Sigmoid colon (tissue), 7 donors: Measurements from ENCODE around the gene AATF. TPM values are rescaled to one million over a fixed set of nuclear protein-coding genes. Genes with fewer than 3 reads are reported as not detected.

Experiments
- DNase-seq: peaks from one replicate; pipeline ENCODE4 v3.0.0-alpha.2; 2019
- H3K27ac ChIP-seq, 4 donors: fragments of 200-600 bp; sonication (generic); one replicate each; pipeline ENCODE4 v1.5.1; 2016 to 2019; ENCODE audit warnings: mild to moderate bottlenecking in 1 of 4
- H3K27me3 ChIP-seq, 3 donors: fragments of 200-600 bp; sonication (generic); one replicate each; pipeline ENCODE4 v1.5.1; 2019; ENCODE audit warnings: mild to moderate bottlenecking in 1 of 3
- H3K36me3 ChIP-seq, 4 donors: fragments of 200-600 bp; sonication (generic); one replicate each; pipeline ENCODE4 v1.5.1; 2016 to 2019
- H3K4me1 ChIP-seq, 4 donors: fragments of 200-600 bp; sonication (generic); one replicate each; pipeline ENCODE4 v1.5.1; 2017 to 2019
- H3K4me3 ChIP-seq, 4 donors: fragments of 200-600 bp; sonication (generic); one replicate each; pipeline ENCODE4 v1.5.1; 2017 to 2019; ENCODE audit warnings: mild to moderate bottlenecking in 2 of 4, moderate library complexity in 1 of 4
- H3K9me3 ChIP-seq, 4 donors: fragments of 200-600 bp in 3 of 4; sonication (generic) in 3 of 4; one replicate each; pipeline versions ENCODE4 v1.5.1 to v1.6.1; 2013 to 2019
- CTCF ChIP-seq, 4 experiments: fragments of 450-650 bp in 3 of 4; fragments of 200-600 bp in 1 of 4; IDR thresholded peaks; one replicate each; pipeline ENCODE4 v1.5.1; 2016 to 2019; ENCODE audit warnings: antibody characterized with exemption in 4 of 4, mild to moderate bottlenecking in 3 of 4, moderate library complexity in 2 of 4
- EP300 ChIP-seq, 4 donors: sonication (generic); formaldehyde crosslinking; IDR thresholded peaks; one replicate each; pipeline ENCODE4 v1.6.1; 2017; ENCODE audit warnings: antibody characterized with exemption in 4 of 4
- POLR2A ChIP-seq, 2 donors: fragments of 450-650 bp; IDR thresholded peaks; one replicate each; pipeline ENCODE4 v1.6.1; 2016; ENCODE audit warnings: antibody characterized with exemption in 2 of 2, mild to moderate bottlenecking in 2 of 2, moderate library complexity in 2 of 2
- POLR2AphosphoS5 ChIP-seq, 4 donors: sonication (generic); formaldehyde crosslinking; IDR thresholded peaks; one replicate each; pipeline ENCODE4 v1.6.1; 2017; ENCODE audit warnings: antibody characterized with exemption in 4 of 4
- WGBS, 2 donors: extraction: QIAGEN DNeasy Blood & Tissue Kit; methylation state at CpG; one replicate each; pipeline ENCODE4 v1.1.7; 2013; 5-methylcytosine and 5-hydroxymethylcytosine counted together
- intact Hi-C: fragments of 100-400 bp; cut with DNase I; formaldehyde crosslinking; loops from one replicate; pipeline ENCODE4 v1.15.1; 2023
- polyA plus RNA-seq, 3 donors: library from polyadenylated mRNA; stranded (reverse); fragments of 200-250 nt; gene quantifications; one replicate each; pipeline ENCODE4 v1.2.3, GENCODE V29; 2013
- total RNA-seq, 4 donors: library from RNA; depleted of rRNA; stranded (reverse); fragments of >200 nt; gene quantifications; one replicate each; pipeline ENCODE4 v1.1.0, GENCODE V29; 2016
- donor health status: healthy with polysubstance abuse.
- donor health status: Bipolar disorder and iron deficiency.
- donor health status: healthy.

Gene AATF
- total and polyA plus RNA-seq, 7 donors, result 27.6 to 38.3 (median 33.2) TPM

DNA sequence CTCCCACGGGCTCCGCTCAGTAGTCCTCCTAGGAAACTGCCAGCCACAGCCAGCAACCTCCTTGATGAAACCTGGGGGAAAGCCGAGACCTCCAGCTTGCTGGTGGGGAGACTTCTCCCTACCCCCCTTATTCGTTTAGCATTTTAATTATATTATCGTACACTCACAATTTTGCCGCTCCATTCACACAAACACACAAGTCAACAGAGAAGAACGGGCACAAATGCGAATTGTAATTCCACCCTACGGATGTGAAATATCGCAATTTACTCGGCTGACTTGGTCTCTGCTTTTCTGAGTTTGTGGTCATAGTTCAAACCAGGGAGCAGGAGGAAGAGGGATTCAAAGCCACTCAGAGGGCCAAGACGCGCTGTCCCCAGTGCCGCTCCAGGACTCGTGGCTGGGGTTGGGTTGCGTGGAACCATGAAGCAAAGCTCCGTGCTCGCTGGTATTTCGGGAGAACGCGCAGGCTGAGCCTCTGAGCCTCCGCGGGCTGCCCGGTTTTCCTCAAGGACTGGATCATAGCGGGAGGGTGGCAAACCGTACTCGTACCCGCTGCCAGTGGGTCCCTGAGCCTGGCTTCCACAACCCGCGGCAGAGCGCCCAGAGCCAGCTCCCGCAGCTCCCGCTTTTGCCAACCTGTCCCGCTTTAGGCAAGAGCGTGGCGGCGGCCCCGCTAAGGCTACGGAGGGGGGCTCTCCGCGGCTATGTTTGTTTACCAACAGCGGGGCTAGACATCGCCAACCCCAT, 9.5 kb upstream of the AATF start:
- H3K9me3 ChIP-seq, result no peaks in the 10 kb centered on the region
- intact Hi-C loops, result no loop called here
- H3K4me3 ChIP-seq, result no peak overlapping the region
- H3K4me1 ChIP-seq, result peaks cover 0 to 71% (median 59%) of the 10 kb centered on the region in 4 donors
- H3K27ac ChIP-seq, result no peak overlapping the region
- TF ChIP-seq POLR2AphosphoS5 (IDR thresholded peaks at IDR 0.05), result peak in 1 of 4 donors; percentile 16
- TF ChIP-seq EP300 (IDR thresholded peaks at IDR 0.05), result no peak
- no peak for TF ChIP-seq CTCF (IDR thresholded peaks at IDR 0.05)
- H3K27me3 ChIP-seq, result peaks cover 97 to 100% (median 100%) of the 10 kb centered on the region in 3 donors
- 7 to 10% methylated on average over 43 of the region's 43 CpGs for WGBS, 2 donors
- H3K36me3 ChIP-seq, result no peaks in the 10 kb centered on the region
- no peak for DNase-seq

GRCh38 chr17:36939802-36940312, 8.9 kb upstream of the AATF start:
- H3K36me3 ChIP-seq, result no peaks in the 10 kb centered on the region
- DNase-seq, result no peak
- H3K27me3 ChIP-seq, result peaks cover 97 to 100% (median 100%) of the 10 kb centered on the region in 3 donors
- WGBS, 2 donors, result 5 to 8% methylated on average over 26 of the region's 26 CpGs
- intact Hi-C loops, result no loop called here
- H3K4me1 ChIP-seq, result peaks cover 0 to 65% (median 53%) of the 10 kb centered on the region in 4 donors
- no peaks in the 10 kb centered on the region for H3K9me3 ChIP-seq
- no peak overlapping the region for H3K27ac ChIP-seq
- H3K4me3 ChIP-seq, result no peak overlapping the region
- TF ChIP-seq CTCF (IDR thresholded peaks at IDR 0.05) (no peak), EP300 (IDR thresholded peaks at IDR 0.05) (no peak), POLR2A (IDR thresholded peaks at IDR 0.05) (no peak), POLR2AphosphoS5 (IDR thresholded peaks at IDR 0.05) (no peak)

DNA sequence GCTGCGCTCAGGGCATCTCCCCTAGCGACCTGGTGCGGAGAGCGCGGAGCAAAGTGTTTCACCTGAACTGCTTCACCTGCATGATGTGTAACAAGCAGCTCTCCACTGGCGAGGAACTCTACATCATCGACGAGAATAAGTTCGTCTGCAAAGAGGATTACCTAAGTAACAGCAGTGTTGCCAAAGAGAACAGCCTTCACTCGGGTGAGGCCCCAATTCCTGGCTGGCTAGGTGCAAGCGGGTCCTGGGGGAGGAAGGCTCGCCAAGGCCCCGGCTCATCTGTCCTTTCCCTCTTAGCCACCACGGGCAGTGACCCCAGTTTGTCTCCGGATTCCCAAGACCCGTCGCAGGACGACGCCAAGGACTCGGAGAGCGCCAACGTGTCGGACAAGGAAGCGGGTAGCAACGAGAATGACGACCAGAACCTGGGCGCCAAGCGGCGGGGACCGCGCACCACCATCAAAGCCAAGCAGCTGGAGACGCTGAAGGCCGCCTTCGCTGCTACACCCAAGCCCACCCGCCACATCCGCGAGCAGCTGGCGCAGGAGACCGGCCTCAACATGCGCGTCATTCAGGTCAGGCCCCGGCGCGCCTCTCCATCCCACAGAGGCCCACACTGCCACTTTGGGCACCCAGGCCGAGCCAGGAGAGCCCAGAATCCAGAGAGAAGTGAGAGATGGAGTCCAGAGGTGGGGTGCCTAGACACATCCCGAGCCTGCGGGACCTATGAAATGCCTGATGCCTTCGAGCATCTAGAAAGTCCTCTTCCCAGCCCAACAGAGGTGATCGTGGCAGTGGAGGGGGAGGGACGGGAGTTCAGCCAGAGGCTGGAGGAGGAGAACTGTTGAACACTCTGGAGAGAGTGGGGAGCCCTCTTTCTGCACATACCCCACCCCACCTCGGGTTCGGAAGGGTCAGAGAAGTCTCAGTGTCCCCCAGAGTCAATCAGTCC, 8.2 kb upstream of the AATF start:
- no peaks in the 10 kb centered on the region for H3K36me3 ChIP-seq
- H3K27me3 ChIP-seq, result peaks cover 95 to 100% (median 100%) of the 10 kb centered on the region in 3 donors

More for the DNA sequence above, 8.2 kb upstream of the AATF start:
- no peak for TF ChIP-seq CTCF (IDR thresholded peaks at IDR 0.05)
- TF ChIP-seq EP300 (IDR thresholded peaks at IDR 0.05), result no peak
- no peak for TF ChIP-seq POLR2AphosphoS5 (IDR thresholded peaks at IDR 0.05)
- TF ChIP-seq POLR2A (IDR thresholded peaks at IDR 0.05), result no peak
- intact Hi-C loops, result no loop called here
- peaks cover 0 to 58% (median 46%) of the 10 kb centered on the region in 4 donors for H3K4me1 ChIP-seq
- no peaks in the 10 kb centered on the region for H3K9me3 ChIP-seq
- WGBS, 2 donors, result 8 to 22% methylated on average over 52 of the region's 52 CpGs
- DNase-seq, result no peak
- no peak overlapping the region for H3K27ac ChIP-seq
- no peak overlapping the region for H3K4me3 ChIP-seq
